Prostate gland (tissue), 2 donors: ENCODE measurements around the gene LENG8. TPM values are rescaled to one million over a fixed set of nuclear protein-coding genes. Genes with fewer than 3 reads are reported as not detected.

Source experiments
- DNase-seq: peaks from one replicate; pipeline ENCODE4 v3.0.0-alpha.2; 2019; ENCODE audit warnings: low spot score
- H3K27ac ChIP-seq, 2 donors: fragments of 200-600 bp; sonication (generic); 2 replicates each; pipeline ENCODE4 v1.5.1; 2017 to 2019
- H3K27me3 ChIP-seq: fragments of 200-600 bp; sonication (generic); replicated peaks from 2 replicates; pipeline ENCODE4 v1.5.1; 2019; ENCODE audit not compliant: insufficient read depth
- H3K36me3 ChIP-seq, 2 donors: fragments of 200-600 bp; sonication (generic); 1 replicate in 1 of 2; 2 replicates in 1 of 2; pipeline versions ENCODE4 v1.5.1 to v1.8.1; 2017 to 2019
- H3K4me1 ChIP-seq: fragments of 200-600 bp; sonication (generic); replicated peaks from 2 replicates; pipeline ENCODE4 v1.5.1; 2019
- H3K4me3 ChIP-seq, 2 donors: fragments of 200-600 bp; sonication (generic); 2 replicates each; pipeline ENCODE4 v1.5.1; 2017 to 2019
- H3K9me3 ChIP-seq: fragments of 200-600 bp; sonication (generic); 2 replicates; pipeline ENCODE4 v1.5.1; 2017
- CTCF ChIP-seq, 4 experiments: fragments of 200-600 bp in 2 of 4; fragments of 450-650 bp in 2 of 4; sonication (generic) in 2 of 4; IDR thresholded peaks; 1 replicate in 3 of 4; 2 replicates in 1 of 4; pipeline ENCODE4 v1.5.1; 2016 to 2019; ENCODE audit warnings: antibody characterized with exemption in 4 of 4, mild to moderate bottlenecking in 2 of 4, moderate library complexity in 2 of 4
- POLR2A ChIP-seq: fragments of 450-650 bp; IDR thresholded peaks from one replicate; pipeline ENCODE4 v1.6.1; 2016; ENCODE audit warnings: antibody characterized with exemption, mild to moderate bottlenecking
- POLR2AphosphoS5 ChIP-seq: sonication (generic); formaldehyde crosslinking; IDR thresholded peaks from one replicate; pipeline ENCODE4 v1.6.1; 2017; ENCODE audit warnings: antibody characterized with exemption
- WGBS: methylation state at CpG from one replicate; pipeline ENCODE4 v1.1.5; 2018; 5-methylcytosine and 5-hydroxymethylcytosine counted together
- intact Hi-C: fragments of 100-400 bp; cut with DNase I; formaldehyde crosslinking; loops from one replicate; pipeline ENCODE4 v1.14.2; 2022
- total RNA-seq, 2 donors: library from RNA; depleted of rRNA; stranded (reverse); fragments of >200 nt; gene quantifications; one replicate each; pipeline ENCODE4 v1.1.0, GENCODE V29; 2016

The LENG8 gene
- total RNA-seq, 2 donors from 2014 or later = 111 to 292 TPM

GRCh38 chr19:54473892-54474372 is 24.9 kb downstream of the LENG8 start:
- no peaks in the 10 kb centered on the region for H3K9me3 ChIP-seq
- no peaks in the 10 kb centered on the region for H3K36me3 ChIP-seq
- no peak for DNase-seq
- no peak overlapping the region for H3K4me3 ChIP-seq
- 66% methylated on average over 6 of the region's 6 CpGs for WGBS
- H3K27ac ChIP-seq = peak overlapping the region; percentile 87 to 93
- TF ChIP-seq CTCF (IDR thresholded peaks at IDR 0.05) (no peak), POLR2A (no peak), POLR2AphosphoS5 (no peak)
- H3K4me1 ChIP-seq = peaks cover 6% of the 10 kb centered on the region
- no peaks in the 10 kb centered on the region for H3K27me3 ChIP-seq
- intact Hi-C loops = no loop called here

GRCh38 chr19:54475706-54476105 is 26.7 kb downstream of the LENG8 start:
- Histone ChIP-seq H3K4me1 (no peaks in the 10 kb centered on the region), H3K27ac (no peak overlapping the region), H3K36me3 (no peaks in the 10 kb centered on the region), H3K9me3 (no peaks in the 10 kb centered on the region), H3K4me3 (no peak overlapping the region), H3K27me3 (no peaks in the 10 kb centered on the region)
- TF ChIP-seq POLR2A (no peak), CTCF (IDR thresholded peaks at IDR 0.05) (no peak), POLR2AphosphoS5 (no peak)
- intact Hi-C loops = no loop called here
- WGBS = 89% methylated on average over 11 of the region's 11 CpGs
- no peak for DNase-seq

- H3K27me3 ChIP-seq = no peaks in the 10 kb centered on the region
- H3K36me3 ChIP-seq = no peaks in the 10 kb centered on the region
- no peaks in the 10 kb centered on the region for H3K4me1 ChIP-seq
- WGBS = 64% methylated on average over 3 of the region's 3 CpGs
- TF ChIP-seq CTCF (IDR thresholded peaks at IDR 0.05) (no peak), POLR2AphosphoS5 (no peak), POLR2A (no peak)
- no peak for DNase-seq
- intact Hi-C loops = no loop called here
- no peak overlapping the region for H3K4me3 ChIP-seq
- no peak overlapping the region for H3K27ac ChIP-seq
- H3K9me3 ChIP-seq = no peaks in the 10 kb centered on the region
Measured at GRCh38 chr19:54477650-54478049, 28.7 kb downstream of the LENG8 start.

GRCh38 chr19:54478677-54479266 is 29.8 kb downstream of the LENG8 start:
- no peaks in the 10 kb centered on the region for H3K9me3 ChIP-seq
- no peak overlapping the region for H3K4me3 ChIP-seq
- no peak for DNase-seq
- H3K4me1 ChIP-seq = no peaks in the 10 kb centered on the region
- H3K27me3 ChIP-seq = no peaks in the 10 kb centered on the region
- intact Hi-C loops = no loop called here
- no peak overlapping the region for H3K27ac ChIP-seq
- TF ChIP-seq POLR2AphosphoS5 = no peak
- no peak for TF ChIP-seq POLR2A
- peak in 3 of 4 experiments; percentile 33 to 57 (median 38) for TF ChIP-seq CTCF (IDR thresholded peaks at IDR 0.05)
- WGBS = 12% methylated on average over 10 of the region's 10 CpGs
- H3K36me3 ChIP-seq = no peaks in the 10 kb centered on the region

- DNase-seq = no peak
- no peaks in the 10 kb centered on the region for H3K36me3 ChIP-seq
- H3K4me3 ChIP-seq = no peak overlapping the region
- H3K27me3 ChIP-seq = no peaks in the 10 kb centered on the region
- H3K27ac ChIP-seq = no peak overlapping the region
- no peak for TF ChIP-seq CTCF (IDR thresholded peaks at IDR 0.05)
- no peak for TF ChIP-seq POLR2A
- no peak for TF ChIP-seq POLR2AphosphoS5
- intact Hi-C loops = loop anchor here (10.0 kb wide), 1 partner anchor 195 kb away; no protein-coding TSS in a partner anchor
- H3K9me3 ChIP-seq = no peaks in the 10 kb centered on the region
- no peaks in the 10 kb centered on the region for H3K4me1 ChIP-seq
- WGBS = 69% methylated on average over 2 of the region's 2 CpGs
Measured at GRCh38 chr19:54480051-54480450, 31.1 kb downstream of the LENG8 start.
